Naive thymus-derived CD8-positive, alpha-beta T cell (primary cell): Measurements from ENCODE around the gene WRAP73. TPM values are rescaled to one million over a fixed set of nuclear protein-coding genes. Genes with fewer than 3 reads are reported as not detected.
A peak's percentile ranks its signal among the peaks of the same experiment; 100 is the strongest.

Experiments
- ATAC-seq, 2 donors: fragments of 150-1000 bp; cut with Tn5 transposase in 1 of 2; sonication (Bioruptor Pico), chemical (Tn5 transposase) in 1 of 2; 1 replicate in 1 of 2; 2 replicates in 1 of 2; pipeline ENCODE4 v1.10.0; 2021; ENCODE audit warnings: mild to moderate bottlenecking in 2 of 2, moderate library complexity in 2 of 2
- POLR2A ChIA-PET: fragments of 350-600 bp; sonication (Branson Sonifier 250); formaldehyde crosslinking; loops from one replicate; lab custom pipeline; 2021; ENCODE audit warnings: antibody characterized with exemption; lab: Charles Lee
- DNase-seq, 10 donors: peaks; one replicate each; pipeline versions ENCODE4 v3.0.0 to v3.0.0-alpha.2; 2020 to 2022
- H3K27ac Mint-ChIP-seq, 10 donors: one replicate each; pipeline ENCODE4 v1.8.0; 2020 to 2022; ENCODE audit warnings: mild to moderate bottlenecking in 10 of 10, mixed read lengths in 10 of 10, moderate library complexity in 4 of 10, inconsistent platforms in 1 of 10
- H3K27me3 Mint-ChIP-seq, 5 donors: one replicate each; pipeline ENCODE4 v1.8.0; 2021 to 2022; ENCODE audit warnings: mixed read lengths in 5 of 5
- H3K36me3 Mint-ChIP-seq, 3 donors: one replicate each; pipeline ENCODE4 v1.8.0; 2020 to 2022; ENCODE audit warnings: mixed read lengths in 3 of 3, mild to moderate bottlenecking in 2 of 3, inconsistent platforms in 1 of 3
- H3K4me1 Mint-ChIP-seq, 4 donors: one replicate each; pipeline ENCODE4 v1.8.0; 2021 to 2022; ENCODE audit warnings: mixed read lengths in 4 of 4
- H3K4me3 Mint-ChIP-seq, 10 donors: one replicate each; pipeline ENCODE4 v1.8.0; 2020 to 2022; ENCODE audit warnings: mild to moderate bottlenecking in 10 of 10, mixed read lengths in 10 of 10, moderate library complexity in 6 of 10, inconsistent platforms in 1 of 10
- H3K9me3 Mint-ChIP-seq, 9 donors: one replicate each; pipeline ENCODE4 v1.8.0; 2020 to 2022; ENCODE audit warnings: mixed read lengths in 9 of 9, mild to moderate bottlenecking in 3 of 9, inconsistent platforms in 1 of 9, moderate library complexity in 1 of 9
- polyA plus RNA-seq, 3 donors: library from polyadenylated mRNA; unstranded; fragments of 300-500 nt; fragmentation: Illumina TruSeq; gene quantifications; one replicate each; pipeline ENCODE4 v1.2.3, GENCODE V29; 2021
- total RNA-seq, 8 experiments: library from RNA in 2 of 8; stranded (reverse) in 2 of 8; gene quantifications; one replicate each; pipeline ENCODE4 v1.2.3 and lab custom pipeline; 2021 to 2026

WRAP73 gene
- total RNA-seq (10 to 100 TPM; 37.4 to 46.8 TPM), polyA plus RNA-seq (10 to 100 TPM; 26.3 to 32.1 (median 26.4) TPM), total RNA-seq (lab: John Stamatoyannopoulos, UW) (30.5 to 57.5 (median 51.5) reads per million in 6 experiments)

- peak within 1 kb of the TSS; percentile 76 to 90 (median 85) for H3K4me3 Mint-ChIP-seq
- POLR2A ChIA-PET, result interaction anchor here (0.9 to 1.4 kb wide), 4 partner anchors 11 to 28 kb away, joined by 3 to 6 read pairs (median 3); no protein-coding TSS in a partner anchor
- peak; percentile 96 to 99 for ATAC-seq
- H3K9me3 Mint-ChIP-seq, result no peaks in the 10 kb centered on the region
- peaks cover 16 to 30% (median 20%) of the 10 kb centered on the region in 5 donors for H3K27me3 Mint-ChIP-seq
- peak within 1 kb of the TSS in 8 of 10 donors; percentile 19 to 89 (median 61) for H3K27ac Mint-ChIP-seq
- peaks cover 0 to 26% (median 12%) of the 10 kb centered on the region in 3 donors for H3K36me3 Mint-ChIP-seq
- peak; percentile 80 to 94 (median 86) for DNase-seq
- peaks cover 7 to 42% (median 27%) of the 10 kb centered on the region in 4 donors for H3K4me1 Mint-ChIP-seq
These were observed at the start of gene WRAP73 for GRCh38 chr1:3649342-3650247. TSS of gene WRAP73 (minus strand) at chr1:3650103. CDS start at chr1:3649999, 104 bp downstream.

GRCh38 chr1:3699596-3699995, 49.7 kb upstream of the WRAP73 start:
- H3K4me1 Mint-ChIP-seq, result peaks cover 2 to 15% (median 12%) of the 10 kb centered on the region in 4 donors
- H3K36me3 Mint-ChIP-seq, result no peaks in the 10 kb centered on the region
- H3K27me3 Mint-ChIP-seq, result peaks cover 3 to 46% (median 29%) of the 10 kb centered on the region in 5 donors
- no peak for DNase-seq
- no peak overlapping the region for H3K4me3 Mint-ChIP-seq
- no peaks in the 10 kb centered on the region for H3K9me3 Mint-ChIP-seq
- peak overlapping the region in 1 of 10 donors; percentile 24 for H3K27ac Mint-ChIP-seq
- ATAC-seq, result no peak
- POLR2A ChIA-PET, result no interaction called here

- H3K4me1 Mint-ChIP-seq, result peaks cover 0 to 9% (median 6%) of the 10 kb centered on the region in 4 donors
- no peaks in the 10 kb centered on the region for H3K9me3 Mint-ChIP-seq
- ATAC-seq, result no peak
- H3K4me3 Mint-ChIP-seq, result no peak overlapping the region
- H3K27ac Mint-ChIP-seq, result no peak overlapping the region
- no peak for DNase-seq
- H3K27me3 Mint-ChIP-seq, result peaks cover 1 to 46% (median 29%) of the 10 kb centered on the region in 5 donors
- no peaks in the 10 kb centered on the region for H3K36me3 Mint-ChIP-seq
- POLR2A ChIA-PET, result no interaction called here
These were observed 48.9 kb upstream of the WRAP73 start for GRCh38 chr1:3698660-3699408.

GRCh38 chr1:3697810-3698209, 47.9 kb upstream of the WRAP73 start:
- POLR2A ChIA-PET, result no interaction called here
- Mint-ChIP-seq H3K36me3 (no peaks in the 10 kb centered on the region), H3K4me3 (no peak overlapping the region), H3K4me1 (peaks cover 0 to 9% (median 4%) of the 10 kb centered on the region in 4 donors), H3K9me3 (no peaks in the 10 kb centered on the region), H3K27me3 (peaks cover 1 to 46% (median 29%) of the 10 kb centered on the region in 5 donors), H3K27ac (no peak overlapping the region)
- no peak for DNase-seq
- no peak for ATAC-seq

- Mint-ChIP-seq H3K36me3 (no peaks in the 10 kb centered on the region), H3K9me3 (no peaks in the 10 kb centered on the region), H3K4me1 (peaks cover 0 to 9% (median 4%) of the 10 kb centered on the region in 4 donors), H3K4me3 (no peak overlapping the region), H3K27ac (no peak overlapping the region), H3K27me3 (peaks cover 1 to 46% (median 29%) of the 10 kb centered on the region in 5 donors)
- POLR2A ChIA-PET, result no interaction called here
- DNase-seq, result no peak
- no peak for ATAC-seq
These were observed 47.2 kb upstream of the WRAP73 start for GRCh38 chr1:3697104-3697503.

GRCh38 chr1:3696689-3697088, 46.8 kb upstream of the WRAP73 start:
- no peak overlapping the region for H3K27ac Mint-ChIP-seq
- peaks cover 0 to 9% (median 4%) of the 10 kb centered on the region in 4 donors for H3K4me1 Mint-ChIP-seq
- no peak for DNase-seq
- H3K36me3 Mint-ChIP-seq, result no peaks in the 10 kb centered on the region
- H3K4me3 Mint-ChIP-seq, result no peak overlapping the region
- no peaks in the 10 kb centered on the region for H3K9me3 Mint-ChIP-seq
- POLR2A ChIA-PET, result no interaction called here
- peaks cover 4 to 46% (median 32%) of the 10 kb centered on the region in 5 donors for H3K27me3 Mint-ChIP-seq
- no peak for ATAC-seq

GRCh38 chr1:3695326-3696217, 45.7 kb upstream of the WRAP73 start:
- Mint-ChIP-seq H3K4me1 (peaks cover 0 to 9% (median 4%) of the 10 kb centered on the region in 4 donors), H3K9me3 (no peaks in the 10 kb centered on the region), H3K27me3 (peaks cover 4 to 46% (median 32%) of the 10 kb centered on the region in 5 donors), H3K27ac (no peak overlapping the region), H3K36me3 (no peaks in the 10 kb centered on the region), H3K4me3 (peak overlapping the region in 7 of 10 donors; percentile 7 to 70 (median 37))
- POLR2A ChIA-PET, result no interaction called here
- DNase-seq (peak in 4 of 10 donors; percentile 11 to 29 (median 20)), ATAC-seq (peak; percentile 57 to 62)

- Mint-ChIP-seq H3K9me3 (no peaks in the 10 kb centered on the region), H3K36me3 (no peaks in the 10 kb centered on the region), H3K27me3 (peaks cover 3 to 30% (median 22%) of the 10 kb centered on the region in 5 donors), H3K27ac (no peak overlapping the region), H3K4me3 (no peak overlapping the region), H3K4me1 (peaks cover 0 to 9% (median 4%) of the 10 kb centered on the region in 4 donors)
- POLR2A ChIA-PET, result no interaction called here
- DNase-seq (no peak), ATAC-seq (no peak)
These were observed 43.4 kb upstream of the WRAP73 start for GRCh38 chr1:3693321-3693720.

- peaks cover 0 to 9% (median 4%) of the 10 kb centered on the region in 4 donors for H3K4me1 Mint-ChIP-seq
- POLR2A ChIA-PET, result no interaction called here
- H3K27ac Mint-ChIP-seq, result no peak overlapping the region
- DNase-seq (no peak), ATAC-seq (no peak)
- no peaks in the 10 kb centered on the region for H3K36me3 Mint-ChIP-seq
- H3K4me3 Mint-ChIP-seq, result no peak overlapping the region
- no peaks in the 10 kb centered on the region for H3K9me3 Mint-ChIP-seq
- H3K27me3 Mint-ChIP-seq, result peaks cover 3 to 28% (median 19%) of the 10 kb centered on the region in 5 donors
These were observed 42.7 kb upstream of the WRAP73 start for GRCh38 chr1:3692598-3692997.

GRCh38 chr1:3691421-3692204, 41.7 kb upstream of the WRAP73 start:
- ATAC-seq (no peak), DNase-seq (no peak)
- Mint-ChIP-seq H3K27me3 (peaks cover 3 to 21% (median 13%) of the 10 kb centered on the region in 5 donors), H3K36me3 (no peaks in the 10 kb centered on the region), H3K27ac (no peak overlapping the region), H3K4me1 (peaks cover 0 to 9% (median 4%) of the 10 kb centered on the region in 4 donors), H3K4me3 (no peak overlapping the region), H3K9me3 (no peaks in the 10 kb centered on the region)
- POLR2A ChIA-PET, result no interaction called here
